ENCODE measurements around the gene FAM151B. TPM values are rescaled to one million over a fixed set of nuclear protein-coding genes. Genes with fewer than 3 reads are reported as not detected.
"Not testable (repeated sequence)": the region's sequence is repeated elsewhere in the genome, so short reads cannot be mapped to it uniquely, and the experiment has no call there.

FAM151B gene
- total RNA-seq, 1 donor from 2014 or later, result 2.6 TPM

- no peak for DNase-seq
Measured at GRCh38 chr5:80504833-80505232, 16.9 kb downstream of the FAM151B start.

- DNase-seq, result no peak
Measured at GRCh38 chr5:80507663-80508062, 19.8 kb downstream of the FAM151B start.

- DNase-seq, result no peak
Measured at GRCh38 chr5:80508844-80509243, 20.9 kb downstream of the FAM151B start.

- DNase-seq, result no peak
Measured at GRCh38 chr5:80509362-80509761, 21.5 kb downstream of the FAM151B start.

- peak; percentile 85 for DNase-seq
Measured at GRCh38 chr5:80516826-80517225, 28.9 kb downstream of the FAM151B start.

- no peak for DNase-seq
Measured at GRCh38 chr5:80540691-80541090, 52.8 kb downstream of the FAM151B start.

- no peak for DNase-seq
Measured at GRCh38 chr5:80541392-80541791, 53.5 kb downstream of the FAM151B start.

- no peak for DNase-seq
Measured at GRCh38 chr5:80554646-80555045, 66.7 kb downstream of the FAM151B start.

GRCh38 chr5:80555099-80555498 is 67.2 kb downstream of the FAM151B start:
- DNase-seq, result no peak

- DNase-seq, result no peak
Measured at GRCh38 chr5:80559244-80559643, 71.3 kb downstream of the FAM151B start.

GRCh38 chr5:80565330-80565729 is 77.4 kb downstream of the FAM151B start:
- DNase-seq, result no peak

GRCh38 chr5:80566711-80567259 is 78.9 kb downstream of the FAM151B start:
- no peak for DNase-seq

- DNase-seq, result no peak
Measured at GRCh38 chr5:80568251-80568650, 80.4 kb downstream of the FAM151B start.

- DNase-seq, result peak; percentile 3
Measured at GRCh38 chr5:80569086-80569960, 81.4 kb downstream of the FAM151B start.

- DNase-seq, result peak; percentile 14
Measured at GRCh38 chr5:80569961-80570786, 82.3 kb downstream of the FAM151B start, which contains the start of gene ANKRD34B. TSS of gene ANKRD34B (minus strand) at chr5:80570280. CDS start at chr5:80560019, 10,261 bp downstream.

GRCh38 chr5:80573062-80573461 is 85.2 kb downstream of the FAM151B start:
- DNase-seq, result no peak

GRCh38 chr5:80576383-80576782 is 88.5 kb downstream of the FAM151B start:
- no peak for DNase-seq

GRCh38 chr5:80577707-80578106 is 89.8 kb downstream of the FAM151B start:
- DNase-seq, result no peak

GRCh38 chr5:80579050-80579449 is 91.2 kb downstream of the FAM151B start:
- DNase-seq, result no peak

- not testable (repeated sequence) for DNase-seq
Measured at GRCh38 chr5:80580291-80580690, 92.4 kb downstream of the FAM151B start.

- no peak for DNase-seq
Measured at GRCh38 chr5:80584770-80585169, 96.9 kb downstream of the FAM151B start.

- DNase-seq, result no peak
Measured at GRCh38 chr5:80588858-80589540, 101.1 kb downstream of the FAM151B start.

GRCh38 chr5:80590766-80591165 is 102.9 kb downstream of the FAM151B start:
- DNase-seq, result no peak

Measured in dermis blood vessel endothelial cell (primary cell).